WTC11 (cell line): ENCODE results near the gene CCDC6. TPM values are rescaled to one million over a fixed set of nuclear protein-coding genes. Genes with fewer than 3 reads are reported as not detected.
A peak's percentile ranks its signal among the peaks of the same experiment; 100 is the strongest.

Experiments used
- ATAC-seq: fragments of 200-7000 bp; cut with Tn5 transposase; 2 replicates; pipeline ENCODE4 v1.10.0; 2021; ENCODE audit warnings: mild to moderate bottlenecking, moderate library complexity
- CTCF ChIA-PET: fragments of 300-600 bp; sonication (Branson Sonifier 250); formaldehyde crosslinking; loops from one replicate; lab custom pipeline; 2021; ENCODE audit warnings: antibody characterized with exemption; lab: Charles Lee
- POLR2A ChIA-PET: fragments of 350-600 bp; sonication (Branson Sonifier 250); formaldehyde crosslinking; loops from one replicate; lab custom pipeline; 2021; ENCODE audit warnings: antibody characterized with exemption; lab: Charles Lee
- DNase-seq: peaks from one replicate; pipeline ENCODE4 v3.0.0; 2021; ENCODE audit warnings: low spot score
- H3K27ac Mint-ChIP-seq: 2 replicates; pipeline ENCODE4 v1.8.0; 2021; ENCODE audit warnings: mixed read lengths
- H3K27me3 Mint-ChIP-seq: 2 replicates; pipeline ENCODE4 v1.8.0; 2021; ENCODE audit warnings: low read depth, mild to moderate bottlenecking, moderate library complexity, mixed read lengths
- H3K36me3 Mint-ChIP-seq: 2 replicates; pipeline ENCODE4 v1.8.0; 2021; ENCODE audit warnings: mixed read lengths
- H3K4me1 Mint-ChIP-seq: 2 replicates; pipeline ENCODE4 v1.8.0; 2022; ENCODE audit warnings: mixed read lengths
- H3K4me3 Mint-ChIP-seq: 2 replicates; pipeline ENCODE4 v1.8.0; 2021; ENCODE audit warnings: mild to moderate bottlenecking, moderate library complexity, mixed read lengths
- H3K9me3 Mint-ChIP-seq: 2 replicates; pipeline ENCODE4 v1.8.0; 2021; ENCODE audit warnings: mixed read lengths
- ATF1 ChIP-seq: sonication (generic); formaldehyde crosslinking; IDR thresholded peaks from 2 replicates; pipeline ENCODE4 v1.8.1; 2023; ENCODE audit warnings: mild to moderate bottlenecking, moderate library complexity, missing genetic modification reagents
- GABPB1 ChIP-seq: sonication (generic); formaldehyde crosslinking; IDR thresholded peaks from 2 replicates; pipeline ENCODE4 v1.8.1; 2023; ENCODE audit warnings: mild to moderate bottlenecking, missing genetic modification reagents
- GTF2I ChIP-seq: fragments of 250-450 bp; sonication (Bioruptor Pico); conservative IDR thresholded peaks from 2 replicates; pipeline ENCODE4 v1.4.0; 2021; ENCODE audit warnings: mild to moderate bottlenecking
- KAT7 ChIP-seq: sonication (generic); formaldehyde crosslinking; IDR thresholded peaks from 2 replicates; pipeline ENCODE4 v1.8.1; 2023; ENCODE audit warnings: missing genetic modification reagents, mild to moderate bottlenecking, borderline replicate concordance
- MXD4 ChIP-seq: fragments of 250-450 bp; sonication (Bioruptor Pico); IDR thresholded peaks from 2 replicates; pipeline ENCODE4 v1.8.0; 2021; ENCODE audit warnings: mild to moderate bottlenecking, moderate library complexity, borderline replicate concordance
- NR1H2 ChIP-seq: sonication (generic); formaldehyde crosslinking; IDR thresholded peaks from 2 replicates; pipeline ENCODE4 v1.9.0; 2021; ENCODE audit warnings: mild to moderate bottlenecking, moderate library complexity, missing genetic modification reagents
- NR3C1 ChIP-seq: sonication (generic); formaldehyde crosslinking; conservative IDR thresholded peaks from 2 replicates; pipeline ENCODE4 v1.8.1; 2023; ENCODE audit warnings: low read depth, mild to moderate bottlenecking, missing genetic modification reagents
- RELA ChIP-seq: sonication (generic); formaldehyde crosslinking; IDR thresholded peaks from 2 replicates; pipeline ENCODE4 v1.8.1; 2022; ENCODE audit warnings: missing genetic modification reagents, mild to moderate bottlenecking, borderline replicate concordance
- SOX15 ChIP-seq: fragments of 250-450 bp; sonication (Bioruptor Pico); IDR thresholded peaks from 2 replicates; pipeline ENCODE4 v1.9.0; 2021; ENCODE audit warnings: mild to moderate bottlenecking
- ZBTB21 ChIP-seq: sonication (generic); formaldehyde crosslinking; IDR thresholded peaks from 2 replicates; pipeline ENCODE4 v1.8.1; 2023; ENCODE audit warnings: mild to moderate bottlenecking, missing genetic modification reagents, borderline replicate concordance
- ZNF263 ChIP-seq: sonication (generic); formaldehyde crosslinking; IDR thresholded peaks from 2 replicates; pipeline ENCODE4 v1.8.1; 2022; ENCODE audit warnings: low read depth, mild to moderate bottlenecking, moderate library complexity, missing genetic modification reagents
- ZNF396 ChIP-seq: fragments of 250-450 bp; sonication (Bioruptor Pico); IDR thresholded peaks from 2 replicates; pipeline ENCODE4 v1.8.0; 2021; ENCODE audit warnings: mild to moderate bottlenecking, moderate library complexity, borderline replicate concordance
- total RNA-seq: library from RNA; stranded (reverse); gene quantifications from 3 replicates; pipeline ENCODE4 v1.2.3, GENCODE V29; 2021
- TF ChIP-seq, protein P1 (sequence below): fragments of 250-450 bp; sonication (Bioruptor Pico); IDR thresholded peaks from 2 replicates; pipeline ENCODE4 v2.1.2; 2022; ENCODE audit warnings: mild to moderate bottlenecking, moderate library complexity
- TF ChIP-seq, protein P2 (sequence below): sonication (generic); formaldehyde crosslinking; IDR thresholded peaks from 2 replicates; pipeline ENCODE4 v1.8.0; 2022; ENCODE audit warnings: mild to moderate bottlenecking, missing genetic modification reagents
- TF ChIP-seq, protein P3 (sequence below): fragments of 250-450 bp; sonication (Bioruptor Pico); IDR thresholded peaks from 2 replicates; pipeline ENCODE4 v1.8.0; 2021; ENCODE audit warnings: mild to moderate bottlenecking
- TF ChIP-seq, protein P4 (sequence below): sonication (generic); formaldehyde crosslinking; IDR thresholded peaks from 2 replicates; pipeline ENCODE4 v1.8.1; 2022; ENCODE audit warnings: missing genetic modification reagents, borderline replicate concordance
- TF ChIP-seq, protein P5 (sequence below): sonication (generic); formaldehyde crosslinking; conservative IDR thresholded peaks from 2 replicates; pipeline ENCODE4 v1.8.1; 2023; ENCODE audit warnings: mild to moderate bottlenecking, low read depth, missing genetic modification reagents, moderate library complexity
- TF ChIP-seq, protein P6 (sequence below): fragments of 250-450 bp; sonication (Bioruptor Pico); IDR thresholded peaks from 2 replicates; pipeline ENCODE4 v1.9.0; 2021; ENCODE audit warnings: mild to moderate bottlenecking, borderline replicate concordance
- TF ChIP-seq, protein P7 (sequence below): fragments of 200-600 bp; IDR thresholded peaks from 2 replicates; pipeline ENCODE4 v1.8.0; 2022; ENCODE audit warnings: antibody characterized with exemption

CCDC6 gene
- total RNA-seq, 1 experiment from 2014 or later, result 55.2 TPM

DNA sequence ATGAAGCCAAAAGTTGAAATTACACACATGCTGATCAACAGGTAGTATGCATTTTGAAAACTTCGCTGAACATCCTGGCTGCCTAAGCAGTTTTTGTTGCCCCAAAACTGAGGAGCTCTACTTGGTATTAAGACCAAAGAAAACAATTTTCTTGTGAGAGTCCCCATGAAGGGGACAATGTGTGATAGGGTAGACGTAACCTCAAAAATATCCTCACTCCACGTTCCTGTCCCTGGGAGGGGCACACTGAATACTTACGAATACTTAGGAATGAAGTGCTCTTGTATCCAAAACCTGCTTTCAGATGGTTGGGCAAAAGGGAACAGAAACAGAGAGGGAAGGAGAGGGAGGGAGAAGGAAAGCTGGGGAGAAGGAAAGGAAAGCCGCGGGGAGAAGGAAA lies 24.7 kb downstream of the CCDC6 start (continued):
- TF ChIP-seq, protein P1, sequence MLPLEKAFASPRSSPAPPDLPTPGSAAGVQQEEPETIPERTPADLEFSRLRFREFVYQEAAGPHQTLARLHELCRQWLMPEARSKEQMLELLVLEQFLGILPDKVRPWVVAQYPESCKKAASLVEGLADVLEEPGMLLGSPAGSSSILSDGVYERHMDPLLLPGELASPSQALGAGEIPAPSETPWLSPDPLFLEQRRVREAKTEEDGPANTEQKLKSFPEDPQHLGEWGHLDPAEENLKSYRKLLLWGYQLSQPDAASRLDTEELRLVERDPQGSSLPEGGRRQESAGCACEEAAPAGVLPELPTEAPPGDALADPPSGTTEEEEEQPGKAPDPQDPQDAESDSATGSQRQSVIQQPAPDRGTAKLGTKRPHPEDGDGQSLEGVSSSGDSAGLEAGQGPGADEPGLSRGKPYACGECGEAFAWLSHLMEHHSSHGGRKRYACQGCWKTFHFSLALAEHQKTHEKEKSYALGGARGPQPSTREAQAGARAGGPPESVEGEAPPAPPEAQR (CRISPR knock-in tag), result no peak
- TF ChIP-seq, protein P2, sequence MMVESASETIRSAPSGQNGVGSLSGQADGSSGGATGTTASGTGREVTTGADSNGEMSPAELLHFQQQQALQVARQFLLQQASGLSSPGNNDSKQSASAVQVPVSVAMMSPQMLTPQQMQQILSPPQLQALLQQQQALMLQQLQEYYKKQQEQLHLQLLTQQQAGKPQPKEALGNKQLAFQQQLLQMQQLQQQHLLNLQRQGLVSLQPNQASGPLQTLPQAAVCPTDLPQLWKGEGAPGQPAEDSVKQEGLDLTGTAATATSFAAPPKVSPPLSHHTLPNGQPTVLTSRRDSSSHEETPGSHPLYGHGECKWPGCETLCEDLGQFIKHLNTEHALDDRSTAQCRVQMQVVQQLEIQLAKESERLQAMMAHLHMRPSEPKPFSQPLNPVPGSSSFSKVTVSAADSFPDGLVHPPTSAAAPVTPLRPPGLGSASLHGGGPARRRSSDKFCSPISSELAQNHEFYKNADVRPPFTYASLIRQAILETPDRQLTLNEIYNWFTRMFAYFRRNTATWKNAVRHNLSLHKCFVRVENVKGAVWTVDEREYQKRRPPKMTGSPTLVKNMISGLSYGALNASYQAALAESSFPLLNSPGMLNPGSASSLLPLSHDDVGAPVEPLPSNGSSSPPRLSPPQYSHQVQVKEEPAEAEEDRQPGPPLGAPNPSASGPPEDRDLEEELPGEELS (CRISPR knock-in tag), result no peak
- TF ChIP-seq NR3C1 (CRISPR knock-in tag) (no peak), MXD4 (CRISPR knock-in tag) (no peak), ATF1 (CRISPR knock-in tag) (no peak)
- TF ChIP-seq, all 79 proteins: peak for 0

DNA sequence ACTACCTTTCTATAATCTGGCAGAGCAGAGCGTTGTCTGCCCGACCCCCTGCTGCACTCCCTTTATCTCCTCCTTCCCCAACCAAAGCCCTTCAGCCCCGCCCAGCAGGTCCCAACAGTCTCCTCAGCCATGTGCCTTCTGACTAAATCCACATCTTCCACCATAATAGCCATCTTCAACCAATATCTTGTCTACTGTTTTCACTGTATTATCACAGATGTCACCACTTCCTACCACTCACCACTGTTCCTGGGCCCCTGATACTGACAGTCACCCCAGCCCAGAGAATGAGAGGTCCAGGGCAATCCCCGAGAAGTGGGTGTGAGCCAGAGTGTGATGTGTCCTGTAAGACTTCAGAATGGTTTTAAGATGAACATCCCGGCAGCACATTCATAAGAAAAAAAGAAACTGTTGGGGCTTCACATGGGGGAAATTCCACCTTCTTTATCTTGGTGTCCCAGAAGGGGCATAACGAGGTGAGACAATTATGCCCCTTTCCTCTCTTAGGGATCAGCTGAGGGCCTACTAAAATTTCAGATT lies 25.3 kb downstream of the CCDC6 start:
- Mint-ChIP-seq H3K4me3 (no peak overlapping the region), H3K36me3 (no peaks in the 10 kb centered on the region), H3K9me3 (no peaks in the 10 kb centered on the region), H3K4me1 (peaks cover 70% of the 10 kb centered on the region), H3K27me3 (no peaks in the 10 kb centered on the region), H3K27ac (no peak overlapping the region)
- ChIA-PET POLR2A (no interaction called here), CTCF (no interaction called here)
- ATAC-seq (peak; percentile 44), DNase-seq (no peak)
- TF ChIP-seq ZNF263 (CRISPR knock-in tag) (no peak), ZNF396 (CRISPR knock-in tag) (no peak), SOX15 (no peak), ZBTB21 (CRISPR knock-in tag) (no peak), GABPB1 (no peak), GTF2I (CRISPR knock-in tag) (no peak), RELA (CRISPR knock-in tag) (no peak), NR1H2 (CRISPR knock-in tag) (no peak), KAT7 (CRISPR knock-in tag) (no peak), ATF1 (CRISPR knock-in tag) (no peak)
- TF ChIP-seq, protein P3, sequence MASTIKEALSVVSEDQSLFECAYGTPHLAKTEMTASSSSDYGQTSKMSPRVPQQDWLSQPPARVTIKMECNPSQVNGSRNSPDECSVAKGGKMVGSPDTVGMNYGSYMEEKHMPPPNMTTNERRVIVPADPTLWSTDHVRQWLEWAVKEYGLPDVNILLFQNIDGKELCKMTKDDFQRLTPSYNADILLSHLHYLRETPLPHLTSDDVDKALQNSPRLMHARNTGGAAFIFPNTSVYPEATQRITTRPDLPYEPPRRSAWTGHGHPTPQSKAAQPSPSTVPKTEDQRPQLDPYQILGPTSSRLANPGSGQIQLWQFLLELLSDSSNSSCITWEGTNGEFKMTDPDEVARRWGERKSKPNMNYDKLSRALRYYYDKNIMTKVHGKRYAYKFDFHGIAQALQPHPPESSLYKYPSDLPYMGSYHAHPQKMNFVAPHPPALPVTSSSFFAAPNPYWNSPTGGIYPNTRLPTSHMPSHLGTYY (CRISPR knock-in tag), result no peak
- TF ChIP-seq, protein P4, sequence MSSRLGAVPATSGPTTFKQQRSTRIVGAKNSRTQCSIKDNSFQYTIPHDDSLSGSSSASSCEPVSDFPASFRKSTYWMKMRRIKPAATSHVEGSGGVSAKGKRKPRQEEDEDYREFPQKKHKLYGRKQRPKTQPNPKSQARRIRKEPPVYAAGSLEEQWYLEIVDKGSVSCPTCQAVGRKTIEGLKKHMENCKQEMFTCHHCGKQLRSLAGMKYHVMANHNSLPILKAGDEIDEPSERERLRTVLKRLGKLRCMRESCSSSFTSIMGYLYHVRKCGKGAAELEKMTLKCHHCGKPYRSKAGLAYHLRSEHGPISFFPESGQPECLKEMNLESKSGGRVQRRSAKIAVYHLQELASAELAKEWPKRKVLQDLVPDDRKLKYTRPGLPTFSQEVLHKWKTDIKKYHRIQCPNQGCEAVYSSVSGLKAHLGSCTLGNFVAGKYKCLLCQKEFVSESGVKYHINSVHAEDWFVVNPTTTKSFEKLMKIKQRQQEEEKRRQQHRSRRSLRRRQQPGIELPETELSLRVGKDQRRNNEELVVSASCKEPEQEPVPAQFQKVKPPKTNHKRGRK (CRISPR knock-in tag), result no peak
- TF ChIP-seq, protein P5, sequence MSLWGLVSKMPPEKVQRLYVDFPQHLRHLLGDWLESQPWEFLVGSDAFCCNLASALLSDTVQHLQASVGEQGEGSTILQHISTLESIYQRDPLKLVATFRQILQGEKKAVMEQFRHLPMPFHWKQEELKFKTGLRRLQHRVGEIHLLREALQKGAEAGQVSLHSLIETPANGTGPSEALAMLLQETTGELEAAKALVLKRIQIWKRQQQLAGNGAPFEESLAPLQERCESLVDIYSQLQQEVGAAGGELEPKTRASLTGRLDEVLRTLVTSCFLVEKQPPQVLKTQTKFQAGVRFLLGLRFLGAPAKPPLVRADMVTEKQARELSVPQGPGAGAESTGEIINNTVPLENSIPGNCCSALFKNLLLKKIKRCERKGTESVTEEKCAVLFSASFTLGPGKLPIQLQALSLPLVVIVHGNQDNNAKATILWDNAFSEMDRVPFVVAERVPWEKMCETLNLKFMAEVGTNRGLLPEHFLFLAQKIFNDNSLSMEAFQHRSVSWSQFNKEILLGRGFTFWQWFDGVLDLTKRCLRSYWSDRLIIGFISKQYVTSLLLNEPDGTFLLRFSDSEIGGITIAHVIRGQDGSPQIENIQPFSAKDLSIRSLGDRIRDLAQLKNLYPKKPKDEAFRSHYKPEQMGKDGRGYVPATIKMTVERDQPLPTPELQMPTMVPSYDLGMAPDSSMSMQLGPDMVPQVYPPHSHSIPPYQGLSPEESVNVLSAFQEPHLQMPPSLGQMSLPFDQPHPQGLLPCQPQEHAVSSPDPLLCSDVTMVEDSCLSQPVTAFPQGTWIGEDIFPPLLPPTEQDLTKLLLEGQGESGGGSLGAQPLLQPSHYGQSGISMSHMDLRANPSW (CRISPR knock-in tag), result no peak
- TF ChIP-seq, protein P6, sequence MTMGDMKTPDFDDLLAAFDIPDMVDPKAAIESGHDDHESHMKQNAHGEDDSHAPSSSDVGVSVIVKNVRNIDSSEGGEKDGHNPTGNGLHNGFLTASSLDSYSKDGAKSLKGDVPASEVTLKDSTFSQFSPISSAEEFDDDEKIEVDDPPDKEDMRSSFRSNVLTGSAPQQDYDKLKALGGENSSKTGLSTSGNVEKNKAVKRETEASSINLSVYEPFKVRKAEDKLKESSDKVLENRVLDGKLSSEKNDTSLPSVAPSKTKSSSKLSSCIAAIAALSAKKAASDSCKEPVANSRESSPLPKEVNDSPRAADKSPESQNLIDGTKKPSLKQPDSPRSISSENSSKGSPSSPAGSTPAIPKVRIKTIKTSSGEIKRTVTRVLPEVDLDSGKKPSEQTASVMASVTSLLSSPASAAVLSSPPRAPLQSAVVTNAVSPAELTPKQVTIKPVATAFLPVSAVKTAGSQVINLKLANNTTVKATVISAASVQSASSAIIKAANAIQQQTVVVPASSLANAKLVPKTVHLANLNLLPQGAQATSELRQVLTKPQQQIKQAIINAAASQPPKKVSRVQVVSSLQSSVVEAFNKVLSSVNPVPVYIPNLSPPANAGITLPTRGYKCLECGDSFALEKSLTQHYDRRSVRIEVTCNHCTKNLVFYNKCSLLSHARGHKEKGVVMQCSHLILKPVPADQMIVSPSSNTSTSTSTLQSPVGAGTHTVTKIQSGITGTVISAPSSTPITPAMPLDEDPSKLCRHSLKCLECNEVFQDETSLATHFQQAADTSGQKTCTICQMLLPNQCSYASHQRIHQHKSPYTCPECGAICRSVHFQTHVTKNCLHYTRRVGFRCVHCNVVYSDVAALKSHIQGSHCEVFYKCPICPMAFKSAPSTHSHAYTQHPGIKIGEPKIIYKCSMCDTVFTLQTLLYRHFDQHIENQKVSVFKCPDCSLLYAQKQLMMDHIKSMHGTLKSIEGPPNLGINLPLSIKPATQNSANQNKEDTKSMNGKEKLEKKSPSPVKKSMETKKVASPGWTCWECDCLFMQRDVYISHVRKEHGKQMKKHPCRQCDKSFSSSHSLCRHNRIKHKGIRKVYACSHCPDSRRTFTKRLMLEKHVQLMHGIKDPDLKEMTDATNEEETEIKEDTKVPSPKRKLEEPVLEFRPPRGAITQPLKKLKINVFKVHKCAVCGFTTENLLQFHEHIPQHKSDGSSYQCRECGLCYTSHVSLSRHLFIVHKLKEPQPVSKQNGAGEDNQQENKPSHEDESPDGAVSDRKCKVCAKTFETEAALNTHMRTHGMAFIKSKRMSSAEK, result no peak
- TF ChIP-seq, protein P7, sequence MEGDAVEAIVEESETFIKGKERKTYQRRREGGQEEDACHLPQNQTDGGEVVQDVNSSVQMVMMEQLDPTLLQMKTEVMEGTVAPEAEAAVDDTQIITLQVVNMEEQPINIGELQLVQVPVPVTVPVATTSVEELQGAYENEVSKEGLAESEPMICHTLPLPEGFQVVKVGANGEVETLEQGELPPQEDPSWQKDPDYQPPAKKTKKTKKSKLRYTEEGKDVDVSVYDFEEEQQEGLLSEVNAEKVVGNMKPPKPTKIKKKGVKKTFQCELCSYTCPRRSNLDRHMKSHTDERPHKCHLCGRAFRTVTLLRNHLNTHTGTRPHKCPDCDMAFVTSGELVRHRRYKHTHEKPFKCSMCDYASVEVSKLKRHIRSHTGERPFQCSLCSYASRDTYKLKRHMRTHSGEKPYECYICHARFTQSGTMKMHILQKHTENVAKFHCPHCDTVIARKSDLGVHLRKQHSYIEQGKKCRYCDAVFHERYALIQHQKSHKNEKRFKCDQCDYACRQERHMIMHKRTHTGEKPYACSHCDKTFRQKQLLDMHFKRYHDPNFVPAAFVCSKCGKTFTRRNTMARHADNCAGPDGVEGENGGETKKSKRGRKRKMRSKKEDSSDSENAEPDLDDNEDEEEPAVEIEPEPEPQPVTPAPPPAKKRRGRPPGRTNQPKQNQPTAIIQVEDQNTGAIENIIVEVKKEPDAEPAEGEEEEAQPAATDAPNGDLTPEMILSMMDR, result no peak
